DOHH2 (cell line): ENCODE data around the gene NDUFA13.

Source experiments
- H3F3A ChIP-seq: fragments of 200-600 bp; sonication (generic), shearing (Covaris generic); 2 replicates; pipeline ENCODE4 v1.6.0; 2016; ENCODE audit warnings: antibody characterized with exemption, mild to moderate bottlenecking; ENCODE audit not compliant: control insufficient read depth, insufficient read depth
- H3K27ac ChIP-seq: fragments of 200-600 bp; sonication (generic); 2 replicates; pipeline ENCODE4 v1.5.1; 2014; ENCODE audit warnings: low read depth, mild to moderate bottlenecking, low read length, moderate library complexity
- H3K27me3 ChIP-seq: fragments of 200-600 bp; sonication (generic); 2 replicates; pipeline ENCODE4 v1.6.1; 2014; ENCODE audit warnings: mild to moderate bottlenecking, low read length, mixed read lengths; ENCODE audit not compliant: control insufficient read depth
- H3K36me3 ChIP-seq: fragments of 200-600 bp; sonication (generic); 2 replicates; pipeline ENCODE4 v1.6.1; 2014; ENCODE audit warnings: mild to moderate bottlenecking, low read length, moderate library complexity, mixed read lengths; ENCODE audit not compliant: control insufficient read depth
- H3K4me1 ChIP-seq: fragments of 200-600 bp; sonication (generic); 2 replicates; pipeline ENCODE4 v1.6.1; 2014; ENCODE audit warnings: mild to moderate bottlenecking, low read length, mixed read lengths; ENCODE audit not compliant: control insufficient read depth
- H3K4me2 ChIP-seq: fragments of 200-600 bp; sonication (generic); 2 replicates; pipeline ENCODE4 v1.6.0; 2014; ENCODE audit warnings: mild to moderate bottlenecking, low read length, moderate library complexity
- H3K4me3 ChIP-seq: fragments of 200-600 bp; sonication (generic); 2 replicates; pipeline ENCODE4 v1.5.1; 2014; ENCODE audit warnings: mild to moderate bottlenecking, low read length, mixed read lengths
- H3K79me2 ChIP-seq: fragments of 200-600 bp; sonication (generic); 2 replicates; pipeline ENCODE4 v1.6.1; 2014; ENCODE audit warnings: mild to moderate bottlenecking, low read length, mixed read lengths; ENCODE audit not compliant: control insufficient read depth
- H3K9me2 ChIP-seq: fragments of 200-600 bp; sonication (generic); replicated peaks from 2 replicates; pipeline ENCODE4 v1.6.1; 2014; ENCODE audit warnings: mild to moderate bottlenecking, low read length, mixed read lengths; ENCODE audit not compliant: control insufficient read depth
- H3K9me3 ChIP-seq: fragments of 200-600 bp; sonication (generic); 2 replicates; pipeline ENCODE4 v1.6.1; 2014; ENCODE audit warnings: antibody characterized with exemption, low read length, mixed read lengths; ENCODE audit not compliant: control insufficient read depth, insufficient read depth
- H4K20me1 ChIP-seq: fragments of 200-600 bp; sonication (generic); 2 replicates; pipeline ENCODE4 v1.6.0; 2014; ENCODE audit warnings: low read depth, mild to moderate bottlenecking, antibody characterized with exemption, low read length, moderate library complexity; ENCODE audit not compliant: control insufficient read depth, insufficient read depth
- CTCF ChIP-seq: fragments of 200-600 bp; sonication (generic); IDR thresholded peaks from one replicate; pipeline ENCODE4 v1.5.1; 2014; ENCODE audit warnings: antibody characterized with exemption, mild to moderate bottlenecking, low read depth, low read length; ENCODE audit not compliant: poor library complexity, severe bottlenecking
- EZH2phosphoT487 ChIP-seq: fragments of 200-600 bp; sonication (generic); IDR thresholded peaks from 2 replicates; pipeline ENCODE4 v1.6.1; 2017; ENCODE audit warnings: borderline replicate concordance, mild to moderate bottlenecking, antibody characterized with exemption, low read length, moderate library complexity, mixed read lengths

The NDUFA13 gene

GRCh38 chr19:19562665-19563347 lies 46.8 kb downstream of the NDUFA13 start:
- Histone ChIP-seq H3K27me3 (no peaks in the 10 kb centered on the region), H3K9me3 (no peaks in the 10 kb centered on the region), H3K4me3 (no peak overlapping the region), H3K9me2 (no peaks in the 10 kb centered on the region), H3K79me2 (no peaks in the 10 kb centered on the region), H3K27ac (no peak overlapping the region), H3K4me2 (no peak overlapping the region), H4K20me1 (no peaks in the 10 kb centered on the region), H3K4me1 (no peaks in the 10 kb centered on the region), H3K36me3 (no peaks in the 10 kb centered on the region; the same call in 1 of the 2 replicates), H3F3A (no peaks in the 10 kb centered on the region)
- TF ChIP-seq CTCF (no peak), EZH2phosphoT487 (no peak)

DNA sequence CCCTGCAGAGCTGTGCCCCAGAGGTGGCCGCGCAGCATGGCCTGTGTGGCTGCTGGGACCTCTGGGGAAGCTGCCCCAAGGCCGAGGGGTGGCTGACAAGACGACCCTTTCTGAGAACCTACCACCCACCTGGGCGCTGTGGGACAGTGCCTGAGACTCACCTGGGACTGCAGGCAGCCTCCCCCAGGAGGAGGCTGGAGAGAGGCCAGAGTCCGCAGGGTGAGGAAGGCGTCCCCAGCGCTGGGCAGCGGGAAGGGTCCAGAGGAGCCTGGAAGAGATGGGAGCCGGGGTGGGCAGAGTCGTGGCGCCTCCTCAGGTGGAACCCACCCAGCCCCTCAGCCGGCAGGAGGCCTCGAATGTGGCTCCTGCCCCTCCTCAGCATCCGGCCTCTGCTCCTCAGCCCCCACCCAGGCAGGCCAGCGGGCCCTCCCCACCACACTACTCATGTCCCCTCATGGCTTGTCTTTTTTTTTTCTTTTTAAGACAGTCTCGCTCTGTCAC lies 47.4 kb downstream of the NDUFA13 start:
- Histone ChIP-seq H3K27me3 (no peaks in the 10 kb centered on the region), H3K27ac (no peak overlapping the region), H3K4me1 (no peaks in the 10 kb centered on the region), H3F3A (no peaks in the 10 kb centered on the region), H4K20me1 (no peaks in the 10 kb centered on the region), H3K4me2 (no peak overlapping the region), H3K79me2 (no peaks in the 10 kb centered on the region), H3K9me3 (no peaks in the 10 kb centered on the region), H3K36me3 (no peaks in the 10 kb centered on the region; the same call in 1 of the 2 replicates), H3K9me2 (no peaks in the 10 kb centered on the region), H3K4me3 (no peak overlapping the region)
- TF ChIP-seq EZH2phosphoT487 = no peak
- no peak for TF ChIP-seq CTCF

GRCh38 chr19:19566306-19566705 lies 50.3 kb downstream of the NDUFA13 start:
- no peaks in the 10 kb centered on the region for H3F3A ChIP-seq
- H3K4me1 ChIP-seq = no peaks in the 10 kb centered on the region

More at GRCh38 chr19:19566306-19566705, 50.3 kb downstream of the NDUFA13 start:
- H3K9me2 ChIP-seq = no peaks in the 10 kb centered on the region
- no peak overlapping the region for H3K27ac ChIP-seq
- no peak overlapping the region for H3K4me2 ChIP-seq
- H3K36me3 ChIP-seq = no peaks in the 10 kb centered on the region; the same call in 1 of the 2 replicates
- no peak overlapping the region for H3K4me3 ChIP-seq
- no peak for TF ChIP-seq EZH2phosphoT487
- no peak for TF ChIP-seq CTCF
- H4K20me1 ChIP-seq = no peaks in the 10 kb centered on the region
- no peaks in the 10 kb centered on the region for H3K27me3 ChIP-seq
- H3K9me3 ChIP-seq = no peaks in the 10 kb centered on the region
- no peaks in the 10 kb centered on the region for H3K79me2 ChIP-seq
